Mammary epithelial cell (primary cell): ENCODE measurements around the gene WIPF1.

Experiments
- CTCF ChIP-seq, 2 donors: IDR thresholded peaks in 1 of 2; conservative IDR thresholded peaks in 1 of 2; 2 replicates each; pipeline ENCODE4 v1.5.1; 2011 to 2012; ENCODE audit warnings: inconsistent platforms in 2 of 2, low read length in 2 of 2, mild to moderate bottlenecking in 2 of 2, control low read depth in 1 of 2, low read depth in 1 of 2; ENCODE audit not compliant: insufficient read depth in 1 of 2; ENCODE audit errors: extremely low read depth in 1 of 2
- EZH2 ChIP-seq: IDR thresholded peaks from 2 replicates; pipeline ENCODE4 v1.6.1; 2012; ENCODE audit warnings: low read length, inconsistent platforms, borderline replicate concordance

- TF ChIP-seq EZH2, result no peak
- TF ChIP-seq CTCF (conservative IDR thresholded peaks at IDR 0.05 in 1 of 2, IDR thresholded peaks at IDR 0.05 in 1 of 2; ENCODE audit: extremely low read depth in 1 of 2, insufficient read depth in 1 of 2, low read depth in 1 of 2, low read length in 2 of 2), result no peak
Measured at GRCh38 chr2:174574657-174575056, 22.9 kb downstream of the WIPF1 start.
